HepG2 (cell line): ENCODE measurements around the gene C2orf76. TPM values are rescaled to one million over a fixed set of nuclear protein-coding genes. Genes with fewer than 3 reads are reported as not detected.
"Not testable (repeated sequence)": the region's sequence is repeated elsewhere in the genome, so short reads cannot be mapped to it uniquely, and the experiment has no call there.

Source experiments
- ATAC-seq: fragments of 200-7000 bp; cut with Tn5 transposase; 3 replicates; pipeline ENCODE4 v1.9.1; 2020; ENCODE audit warnings: mild to moderate bottlenecking, moderate library complexity
- BruUV-seq: library from RNA; stranded (reverse); fragments of 400-500 nt; replicated peaks from 2 replicates; lab custom pipeline; 2021; lab: Mats Ljungman, UMichigan
- CTCF ChIA-PET: fragments of 300-600 bp; formaldehyde crosslinking; extraction: SDS; loops from one replicate; lab custom pipeline; 2021; ENCODE audit warnings: low total read pairs, inconsistent platforms, low intra/inter-chr PET ratio; lab: Yijun Ruan, JAX
- POLR2A ChIA-PET: fragments of 350-600 bp; sonication (Branson Sonifier 250); formaldehyde crosslinking; loops from one replicate; lab custom pipeline; 2020; ENCODE audit warnings: antibody characterized with exemption, inconsistent platforms; lab: Yijun Ruan, JAX
- DNase-seq: peaks from one replicate; pipeline ENCODE4 v3.0.0-alpha.2; 2015; ENCODE audit warnings: low spot score
- FAIRE-seq: peaks from 3 replicates; lab custom pipeline; 2011; peaks lifted over from hg19 to GRCh38; lab: Jason Lieb, UNC
- H2AFZ ChIP-seq: one replicate; pipeline ENCODE4 v1.6.1; 2011; ENCODE audit warnings: low read length, inconsistent platforms
- H3K27ac ChIP-seq: fragments of 300-600 bp; 3 replicates; pipeline ENCODE4 v1.8.0; 2011; ENCODE audit warnings: mixed run types, mild to moderate bottlenecking, mixed read lengths, low read length, inconsistent platforms; ENCODE audit not compliant: insufficient read depth; ENCODE audit errors: extremely low read length
- H3K27me3 ChIP-seq, 2 experiments: fragments of 200-600 bp in 1 of 2; 2 replicates in 1 of 2; 3 replicates in 1 of 2; pipeline versions ENCODE4 v1.6.0 to v1.8.0; 2011; ENCODE audit warnings: low read length in 2 of 2, mild to moderate bottlenecking in 2 of 2, moderate library complexity in 2 of 2, inconsistent platforms in 1 of 2; ENCODE audit not compliant: insufficient read depth in 2 of 2, control insufficient read depth in 1 of 2
- H3K36me3 ChIP-seq, 2 experiments: fragments of 200-600 bp in 1 of 2; replicated peaks in 1 of 2; 2 replicates in 1 of 2; 3 replicates in 1 of 2; pipeline versions ENCODE4 v1.5.1 to v1.8.0; 2011; ENCODE audit warnings: low read length in 2 of 2, inconsistent platforms in 1 of 2; ENCODE audit not compliant: insufficient read depth in 2 of 2, control insufficient read depth in 1 of 2
- H3K4me1 ChIP-seq: 2 replicates; pipeline ENCODE4 v1.5.1; 2012; ENCODE audit warnings: low read length, inconsistent platforms; ENCODE audit not compliant: insufficient read depth
- H3K4me2 ChIP-seq: 2 replicates; pipeline ENCODE4 v1.6.0; 2011; ENCODE audit warnings: low read depth, low read length, inconsistent platforms
- H3K4me3 ChIP-seq, 3 experiments: fragments of 200-600 bp in 1 of 3; sonication (generic), shearing (Covaris generic) in 1 of 3; replicated peaks in 1 of 3; 2 replicates each; pipeline ENCODE4 v1.5.1; 2011 to 2016; ENCODE audit warnings: low read length in 3 of 3, inconsistent platforms in 2 of 3, low read depth in 2 of 3, mild to moderate bottlenecking in 2 of 3, control low read depth in 1 of 3, mixed read lengths in 1 of 3; ENCODE audit not compliant: insufficient read depth in 1 of 3
- H3K79me2 ChIP-seq: one replicate; pipeline ENCODE4 v1.6.1; 2011; ENCODE audit warnings: low read length, inconsistent platforms; ENCODE audit not compliant: insufficient read depth
- H3K9ac ChIP-seq: 2 replicates; pipeline ENCODE4 v1.6.0; 2011; ENCODE audit warnings: mild to moderate bottlenecking, low read depth, low read length, inconsistent platforms; ENCODE audit not compliant: insufficient read depth
- H3K9me3 ChIP-seq: 2 replicates; pipeline ENCODE4 v1.5.1; 2012; ENCODE audit warnings: mild to moderate bottlenecking, low read length
- H4K20me1 ChIP-seq: 2 replicates; pipeline ENCODE4 v1.6.0; 2011; ENCODE audit warnings: inconsistent platforms, mild to moderate bottlenecking, low read length, moderate library complexity; ENCODE audit not compliant: insufficient read depth
- ASH2L ChIP-seq: fragments of 300-600, 200-600 bp; sonication (generic); IDR thresholded peaks from 2 replicates; pipeline ENCODE4 v1.7.0; 2017; ENCODE audit warnings: low read depth, mild to moderate bottlenecking, moderate library complexity, mixed read lengths, low read length; ENCODE audit not compliant: insufficient read length
- SNAI1 ChIP-seq: sonication (generic); formaldehyde crosslinking; IDR thresholded peaks from 2 replicates; pipeline ENCODE4 v1.5.0; 2020; ENCODE audit warnings: mild to moderate bottlenecking, missing genetic modification reagents, borderline replicate concordance
- THYN1 ChIP-seq: sonication (generic); formaldehyde crosslinking; IDR thresholded peaks from 2 replicates; pipeline ENCODE4 v1.8.1; 2023; ENCODE audit warnings: low read depth, mild to moderate bottlenecking, moderate library complexity, missing genetic modification reagents, borderline replicate concordance
- ZNF263 ChIP-seq: sonication (generic); formaldehyde crosslinking; IDR thresholded peaks from 2 replicates; pipeline ENCODE4 v1.4.0; 2020; ENCODE audit warnings: missing genetic modification reagents
- ZNF274 ChIP-seq: sonication (generic); formaldehyde crosslinking; IDR thresholded peaks from 2 replicates; pipeline ENCODE4 v1.5.1; 2020; ENCODE audit warnings: mild to moderate bottlenecking, missing genetic modification reagents
- ZNF446 ChIP-seq: sonication (generic); formaldehyde crosslinking; IDR thresholded peaks from 2 replicates; pipeline ENCODE4 v1.5.0; 2020; ENCODE audit warnings: mild to moderate bottlenecking, missing genetic modification reagents
- ZNF451 ChIP-seq: sonication (generic); formaldehyde crosslinking; IDR thresholded peaks from 2 replicates; pipeline ENCODE4 v1.5.0; 2020; ENCODE audit warnings: mild to moderate bottlenecking, missing genetic modification reagents
- WGBS: methylation state at CpG from one replicate; pipeline ENCODE4 v1.1.6; 2017; ENCODE audit warnings: low lambda C conversion rate; 5-methylcytosine and 5-hydroxymethylcytosine counted together
- in situ Hi-C: cut with HindIII; loops from 2 replicates; pipeline ENCODE4 v1.10.0; 2017; ENCODE audit warnings: low pct_unique_long_range_greater_than_20kb; ENCODE audit not compliant: extremely low pct_ligation_motif_present
- intact Hi-C: fragments of 100-400 bp; cut with micrococcal nuclease; formaldehyde crosslinking; loops from one replicate; pipeline ENCODE4 v1.10.0; 2022; ENCODE audit not compliant: unreplicated experiment
- polyA plus RNA-seq, 8 experiments: library from polyadenylated mRNA; depleted of rRNA in 3 of 8; stranded (reverse) in 7 of 8; unstranded in 1 of 8; fragments of >200 nt; fragmentation: Illumina TruSeq in 4 of 8; extraction: Trizol in 4 of 8; gene quantifications; 2 replicates each; pipeline versions ENCODE4 v1.2.1 to v1.2.3, GENCODE V29; 2011 to 2016; ENCODE audit warnings: low read depth in 4 of 8, missing spikeins in 1 of 8, mixed read lengths in 1 of 8; ENCODE audit not compliant: insufficient read depth in 1 of 8
- total RNA-seq, 5 experiments: library from RNA; depleted of rRNA; stranded (reverse); fragments of >200 nt; fragmentation: Illumina TruSeq; extraction: Trizol; gene quantifications; 2 replicates each; pipeline ENCODE4 v1.2.3, GENCODE V29; 2016; ENCODE audit warnings: low read depth in 1 of 5
- TF ChIP-seq, protein P1 (sequence below): sonication (generic); formaldehyde crosslinking; IDR thresholded peaks from 2 replicates; pipeline ENCODE4 v1.5.1; 2020; ENCODE audit warnings: mild to moderate bottlenecking, missing genetic modification reagents, borderline replicate concordance
- TF ChIP-seq, protein P2 (sequence below): IDR thresholded peaks from 2 replicates; pipeline ENCODE4 v1.6.1; 2016; ENCODE audit warnings: mild to moderate bottlenecking

Gene C2orf76
- total and polyA plus RNA-seq, 2 of the 13 experiments (the other 11 are each of a cell fraction or from before 2014, with no cell fraction given), result 7.7 to 8.5 TPM

DNA sequence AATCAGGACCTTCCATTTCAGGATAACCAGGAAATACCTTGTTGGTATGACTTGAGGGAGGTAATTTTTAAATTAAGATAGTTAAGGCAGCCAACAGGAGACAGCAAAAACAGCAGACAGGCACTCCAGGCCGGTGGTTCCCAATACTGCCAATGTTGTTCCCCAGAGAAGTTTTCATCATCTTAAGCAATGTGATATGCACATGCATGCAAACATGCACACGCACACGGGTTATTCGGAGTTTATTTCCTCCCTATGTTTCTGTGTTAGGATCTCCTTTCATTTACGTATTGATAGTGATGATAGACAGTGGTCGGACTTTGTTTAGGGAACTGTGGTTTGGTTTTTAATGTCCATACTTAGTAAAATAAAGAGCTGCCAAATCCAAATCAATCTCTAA is 87.7 kb downstream of the C2orf76 start (continued):
- TF ChIP-seq SNAI1 (CRISPR knock-in tag) (no peak), THYN1 (CRISPR knock-in tag) (no peak)

DNA sequence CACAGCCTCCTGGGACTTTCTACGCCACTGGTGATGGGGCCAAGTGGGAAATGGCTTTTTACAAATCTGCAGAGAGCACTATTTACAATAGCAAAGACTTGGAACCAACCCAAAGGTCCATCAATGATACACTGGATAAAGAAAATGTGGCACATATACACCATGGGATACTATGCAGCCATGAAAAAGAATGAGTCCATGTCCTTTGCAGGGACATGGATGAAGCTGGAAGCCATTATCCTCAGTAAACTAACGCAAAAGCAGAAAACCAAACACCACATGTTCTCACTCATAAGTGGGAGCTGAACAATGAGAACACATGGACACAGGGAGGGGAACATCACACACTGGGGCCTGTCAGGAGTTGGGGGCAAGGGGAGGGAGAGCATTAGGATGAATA is 88.2 kb downstream of the C2orf76 start:
- DNase-seq, H3K9ac ChIP-seq, H3K4me3 ChIP-seq, H3K4me1 ChIP-seq, H3K4me2 ChIP-seq, CTCF ChIA-PET, POLR2A ChIA-PET, H3K9me3 ChIP-seq, intact Hi-C loops, FAIRE-seq, H4K20me1 ChIP-seq, H3K27me3 ChIP-seq, in situ Hi-C loops, H2AFZ ChIP-seq, BruUV-seq, H3K27ac ChIP-seq, H3K79me2 ChIP-seq, H3K36me3 ChIP-seq, ATAC-seq: not testable (repeated sequence)
- 61% methylated on average over 2 of the region's 2 CpGs for WGBS

DNA sequence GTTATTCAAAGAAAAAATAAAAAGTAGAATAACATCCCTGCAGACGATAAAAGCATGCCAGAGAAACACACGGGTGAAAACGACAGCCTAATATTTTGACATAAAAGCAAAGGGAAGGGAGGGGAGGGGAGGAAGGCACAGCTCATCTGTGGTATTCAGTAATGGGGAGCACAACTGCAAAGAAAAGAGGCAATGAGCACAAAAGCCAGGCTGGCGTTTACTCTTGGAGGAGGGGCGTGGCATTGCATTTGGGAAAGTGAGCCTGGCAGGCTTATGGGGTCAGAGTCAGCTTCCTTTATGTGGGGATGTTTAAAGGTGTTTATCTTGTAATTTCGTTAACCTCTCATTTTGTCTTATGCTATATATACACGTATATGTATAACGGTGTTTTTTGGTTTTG is 89.8 kb downstream of the C2orf76 start:
- POLR2A ChIA-PET, result no interaction called here
- H2AFZ ChIP-seq, result no peak overlapping the region
- no TSS peak for BruUV-seq
- intact Hi-C loops, result no loop called here
- 33% methylated on average over 8 of the region's 8 CpGs for WGBS
- 0 out of 5 replicates have a peak, but pooled peaks cover 0 to 3% of the 10 kb centered on the region in 2 experiments for H3K27me3 ChIP-seq
- TF ChIP-seq, protein P1, sequence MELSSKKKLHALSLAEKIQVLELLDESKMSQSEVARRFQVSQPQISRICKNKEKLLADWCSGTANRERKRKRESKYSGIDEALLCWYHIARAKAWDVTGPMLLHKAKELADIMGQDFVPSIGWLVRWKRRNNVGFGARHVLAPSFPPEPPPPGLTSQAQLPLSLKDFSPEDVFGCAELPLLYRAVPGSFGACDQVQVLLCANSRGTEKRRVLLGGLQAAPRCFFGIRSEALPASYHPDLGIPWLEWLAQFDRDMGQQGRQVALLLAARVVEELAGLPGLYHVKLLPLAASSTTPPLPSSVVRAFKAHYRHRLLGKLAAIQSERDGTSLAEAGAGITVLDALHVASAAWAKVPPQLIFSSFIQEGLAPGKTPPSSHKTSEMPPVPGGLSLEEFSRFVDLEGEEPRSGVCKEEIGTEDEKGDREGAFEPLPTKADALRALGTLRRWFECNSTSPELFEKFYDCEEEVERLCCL, result no peak
- TF ChIP-seq ZNF451 (CRISPR knock-in tag), result no peak
- TF ChIP-seq ZNF274, result no peak
- no peak for TF ChIP-seq ZNF446
- TF ChIP-seq ZNF263 (CRISPR knock-in tag), result peak; percentile 80
- no peak for TF ChIP-seq ASH2L
- TF ChIP-seq, protein P2, sequence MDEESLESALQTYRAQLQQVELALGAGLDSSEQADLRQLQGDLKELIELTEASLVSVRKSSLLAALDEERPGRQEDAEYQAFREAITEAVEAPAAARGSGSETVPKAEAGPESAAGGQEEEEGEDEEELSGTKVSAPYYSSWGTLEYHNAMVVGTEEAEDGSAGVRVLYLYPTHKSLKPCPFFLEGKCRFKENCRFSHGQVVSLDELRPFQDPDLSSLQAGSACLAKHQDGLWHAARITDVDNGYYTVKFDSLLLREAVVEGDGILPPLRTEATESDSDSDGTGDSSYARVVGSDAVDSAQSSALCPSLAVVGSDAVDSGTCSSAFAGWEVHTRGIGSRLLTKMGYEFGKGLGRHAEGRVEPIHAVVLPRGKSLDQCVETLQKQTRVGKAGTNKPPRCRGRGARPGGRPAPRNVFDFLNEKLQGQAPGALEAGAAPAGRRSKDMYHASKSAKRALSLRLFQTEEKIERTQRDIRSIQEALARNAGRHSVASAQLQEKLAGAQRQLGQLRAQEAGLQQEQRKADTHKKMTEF (CRISPR knock-in tag), result no peak
- FAIRE-seq, result no peak
- no peaks in the 10 kb centered on the region for H3K36me3 ChIP-seq
- no peaks in the 10 kb centered on the region for H4K20me1 ChIP-seq
- H3K27ac ChIP-seq, result no peak overlapping the region
- DNase-seq, result no peak
- CTCF ChIA-PET, result no interaction called here
- no peak for ATAC-seq
- in situ Hi-C loops, result no loop called here
- H3K9me3 ChIP-seq, result no peaks in the 10 kb centered on the region
- H3K9ac ChIP-seq, result no peak overlapping the region
- no peak overlapping the region for H3K4me2 ChIP-seq
- no peaks in the 10 kb centered on the region for H3K79me2 ChIP-seq
- no peaks in the 10 kb centered on the region for H3K4me1 ChIP-seq
- no peak overlapping the region for H3K4me3 ChIP-seq
